Sigmoid colon (tissue), 4 donors: ENCODE measurements around the gene DGKI.

Experiments used
- EP300 ChIP-seq, 4 donors: sonication (generic); formaldehyde crosslinking; IDR thresholded peaks; one replicate each; pipeline ENCODE4 v1.6.1; 2017; ENCODE audit warnings: antibody characterized with exemption in 4 of 4
- POLR2A ChIP-seq, 2 donors: fragments of 450-650 bp; IDR thresholded peaks; one replicate each; pipeline ENCODE4 v1.6.1; 2016; ENCODE audit warnings: antibody characterized with exemption in 2 of 2, mild to moderate bottlenecking in 2 of 2, moderate library complexity in 2 of 2
- POLR2AphosphoS5 ChIP-seq, 4 donors: sonication (generic); formaldehyde crosslinking; IDR thresholded peaks; one replicate each; pipeline ENCODE4 v1.6.1; 2017; ENCODE audit warnings: antibody characterized with exemption in 4 of 4
- TF ChIP-seq, protein P1 (sequence below), 4 experiments: fragments of 450-650 bp in 3 of 4; fragments of 200-600 bp in 1 of 4; IDR thresholded peaks; one replicate each; pipeline ENCODE4 v1.5.1; 2016 to 2019; ENCODE audit warnings: antibody characterized with exemption in 4 of 4, mild to moderate bottlenecking in 3 of 4, moderate library complexity in 2 of 4

DNA sequence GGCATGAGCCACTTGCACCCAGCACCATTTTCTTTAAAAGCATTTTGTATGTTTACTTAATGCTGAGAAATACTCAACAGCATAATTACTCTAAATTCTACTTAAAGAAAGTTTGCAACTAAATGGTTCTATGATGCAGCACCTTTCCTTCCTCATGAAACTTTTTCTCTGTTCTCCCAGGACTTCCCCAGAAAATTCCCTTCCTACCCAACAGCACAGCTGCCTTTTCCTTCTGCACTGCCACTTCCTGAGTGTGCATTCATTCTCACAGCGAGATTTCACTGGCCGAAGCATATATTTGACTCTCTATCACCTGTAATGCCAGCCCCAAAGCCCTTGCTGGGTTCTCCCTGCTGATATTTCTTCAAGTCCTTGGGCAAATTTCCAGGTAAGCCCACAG, 41.5 kb upstream of the DGKI start:
- TF ChIP-seq, protein P1, sequence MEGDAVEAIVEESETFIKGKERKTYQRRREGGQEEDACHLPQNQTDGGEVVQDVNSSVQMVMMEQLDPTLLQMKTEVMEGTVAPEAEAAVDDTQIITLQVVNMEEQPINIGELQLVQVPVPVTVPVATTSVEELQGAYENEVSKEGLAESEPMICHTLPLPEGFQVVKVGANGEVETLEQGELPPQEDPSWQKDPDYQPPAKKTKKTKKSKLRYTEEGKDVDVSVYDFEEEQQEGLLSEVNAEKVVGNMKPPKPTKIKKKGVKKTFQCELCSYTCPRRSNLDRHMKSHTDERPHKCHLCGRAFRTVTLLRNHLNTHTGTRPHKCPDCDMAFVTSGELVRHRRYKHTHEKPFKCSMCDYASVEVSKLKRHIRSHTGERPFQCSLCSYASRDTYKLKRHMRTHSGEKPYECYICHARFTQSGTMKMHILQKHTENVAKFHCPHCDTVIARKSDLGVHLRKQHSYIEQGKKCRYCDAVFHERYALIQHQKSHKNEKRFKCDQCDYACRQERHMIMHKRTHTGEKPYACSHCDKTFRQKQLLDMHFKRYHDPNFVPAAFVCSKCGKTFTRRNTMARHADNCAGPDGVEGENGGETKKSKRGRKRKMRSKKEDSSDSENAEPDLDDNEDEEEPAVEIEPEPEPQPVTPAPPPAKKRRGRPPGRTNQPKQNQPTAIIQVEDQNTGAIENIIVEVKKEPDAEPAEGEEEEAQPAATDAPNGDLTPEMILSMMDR (IDR thresholded peaks at IDR 0.05): no peak
- TF ChIP-seq POLR2A (IDR thresholded peaks at IDR 0.05) (no peak), EP300 (IDR thresholded peaks at IDR 0.05) (no peak), POLR2AphosphoS5 (IDR thresholded peaks at IDR 0.05) (no peak)
